Smooth muscle cell (in vitro differentiated cells): ENCODE data around the gene C10orf90. TPM values are rescaled to one million over a fixed set of nuclear protein-coding genes. Genes with fewer than 3 reads are reported as not detected.
A peak's percentile ranks its signal among the peaks of the same experiment; 100 is the strongest.

Experiments
- DNase-seq: peaks from one replicate; lab custom pipeline; 2025; ENCODE audit not compliant: unreplicated experiment; lab: John Stamatoyannopoulos, UW
- H2AFZ ChIP-seq: fragments of 200-600 bp; sonication (generic); 2 replicates; pipeline ENCODE4 v1.6.0; 2016; ENCODE audit warnings: antibody characterized with exemption, low read depth, mild to moderate bottlenecking
- H3F3A ChIP-seq: fragments of 200-600 bp; sonication (generic); 2 replicates; pipeline ENCODE4 v1.6.0; 2017; ENCODE audit warnings: antibody characterized with exemption, low read depth
- H3K27ac ChIP-seq: fragments of 200-600 bp; sonication (generic); 2 replicates; pipeline ENCODE4 v1.5.1; 2016; ENCODE audit warnings: low read depth, mild to moderate bottlenecking
- H3K27me3 ChIP-seq: fragments of 200-600 bp; sonication (generic); 2 replicates; pipeline ENCODE4 v1.6.1; 2016; ENCODE audit warnings: low read depth, mild to moderate bottlenecking
- H3K36me3 ChIP-seq: fragments of 200-600 bp; sonication (generic); 2 replicates; pipeline ENCODE4 v1.5.1; 2016; ENCODE audit warnings: low read depth
- H3K4me1 ChIP-seq: fragments of 200-600 bp; sonication (generic); 2 replicates; pipeline ENCODE4 v1.5.1; 2016; ENCODE audit warnings: low read depth
- H3K4me2 ChIP-seq: fragments of 200-600 bp; sonication (generic); 2 replicates; pipeline ENCODE4 v1.6.0; 2016; ENCODE audit warnings: mild to moderate bottlenecking
- H3K4me3 ChIP-seq: fragments of 200-600 bp; sonication (generic); 2 replicates; pipeline ENCODE4 v1.5.1; 2016; ENCODE audit warnings: mild to moderate bottlenecking
- H3K79me2 ChIP-seq: fragments of 200-600 bp; sonication (generic); 2 replicates; pipeline ENCODE4 v1.6.0; 2016; ENCODE audit warnings: low read depth, mild to moderate bottlenecking
- H3K9ac ChIP-seq: fragments of 200-600 bp; sonication (generic); 2 replicates; pipeline ENCODE4 v1.6.0; 2016; ENCODE audit warnings: low read depth
- H3K9me3 ChIP-seq: fragments of 200-600 bp; sonication (generic); replicated peaks from 2 replicates; pipeline ENCODE4 v1.5.1; 2016; ENCODE audit warnings: low read depth
- H4K20me1 ChIP-seq: fragments of 200-600 bp; sonication (generic); 2 replicates; pipeline ENCODE4 v1.6.0; 2016; ENCODE audit warnings: low read depth
- WGBS: methylation state at CpG from one replicate; pipeline ENCODE4 v1.1.7; 2016; ENCODE audit warnings: low lambda C conversion rate; 5-methylcytosine and 5-hydroxymethylcytosine counted together
- polyA plus RNA-seq: library from polyadenylated mRNA; unstranded; fragments of >200 nt; fragmentation: Nextera tagmentation; extraction: Ambion mirVana; gene quantifications from 2 replicates; pipeline ENCODE4 v1.2.1, GENCODE V29; 2016
- total RNA-seq: library from RNA; depleted of rRNA; stranded (reverse); fragments of >200 nt; gene quantifications from 2 replicates; pipeline ENCODE4 v1.2.3, GENCODE V29; 2014
- TF ChIP-seq, protein P1 (sequence below): fragments of 200-600 bp; sonication (generic); IDR thresholded peaks from 2 replicates; pipeline ENCODE4 v1.5.1; 2017; ENCODE audit warnings: borderline replicate concordance, mild to moderate bottlenecking, antibody characterized with exemption; ENCODE audit not compliant: insufficient read depth, poor library complexity, severe bottlenecking

The C10orf90 gene
- total and polyA plus RNA-seq, 2 experiments from 2014 or later, result 0.10 to 1.8 TPM

DNA sequence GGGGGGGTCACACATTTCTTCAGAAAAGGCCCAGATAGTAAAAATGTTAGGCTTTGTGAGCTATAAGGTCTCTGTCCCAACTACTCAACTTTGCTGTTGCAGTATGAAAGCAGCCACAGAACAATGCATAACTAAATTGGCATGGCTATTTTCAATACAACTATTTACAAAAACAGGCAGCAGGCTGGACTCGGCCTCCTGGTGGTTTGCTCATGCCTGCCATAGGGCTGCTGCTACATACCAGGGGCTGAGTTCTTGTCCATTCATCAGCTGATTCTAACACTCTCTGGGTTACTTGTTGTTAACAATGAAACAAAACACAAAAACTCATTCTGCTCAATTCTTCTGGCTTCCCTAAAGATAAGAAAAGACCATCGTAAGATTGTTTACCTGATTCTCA, 172.8 kb downstream of the C10orf90 start:
- no peak overlapping the region for H2AFZ ChIP-seq
- no peak overlapping the region for H3K4me2 ChIP-seq
- no peak overlapping the region for H3K9ac ChIP-seq
- no peaks in the 10 kb centered on the region for H3K79me2 ChIP-seq
- 91% methylated on average over 2 of the region's 2 CpGs for WGBS
- no peak overlapping the region for H3K4me3 ChIP-seq
- TF ChIP-seq, protein P1, sequence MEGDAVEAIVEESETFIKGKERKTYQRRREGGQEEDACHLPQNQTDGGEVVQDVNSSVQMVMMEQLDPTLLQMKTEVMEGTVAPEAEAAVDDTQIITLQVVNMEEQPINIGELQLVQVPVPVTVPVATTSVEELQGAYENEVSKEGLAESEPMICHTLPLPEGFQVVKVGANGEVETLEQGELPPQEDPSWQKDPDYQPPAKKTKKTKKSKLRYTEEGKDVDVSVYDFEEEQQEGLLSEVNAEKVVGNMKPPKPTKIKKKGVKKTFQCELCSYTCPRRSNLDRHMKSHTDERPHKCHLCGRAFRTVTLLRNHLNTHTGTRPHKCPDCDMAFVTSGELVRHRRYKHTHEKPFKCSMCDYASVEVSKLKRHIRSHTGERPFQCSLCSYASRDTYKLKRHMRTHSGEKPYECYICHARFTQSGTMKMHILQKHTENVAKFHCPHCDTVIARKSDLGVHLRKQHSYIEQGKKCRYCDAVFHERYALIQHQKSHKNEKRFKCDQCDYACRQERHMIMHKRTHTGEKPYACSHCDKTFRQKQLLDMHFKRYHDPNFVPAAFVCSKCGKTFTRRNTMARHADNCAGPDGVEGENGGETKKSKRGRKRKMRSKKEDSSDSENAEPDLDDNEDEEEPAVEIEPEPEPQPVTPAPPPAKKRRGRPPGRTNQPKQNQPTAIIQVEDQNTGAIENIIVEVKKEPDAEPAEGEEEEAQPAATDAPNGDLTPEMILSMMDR, result no peak
- no peaks in the 10 kb centered on the region for H3K4me1 ChIP-seq
- H4K20me1 ChIP-seq, result no peaks in the 10 kb centered on the region
- H3K36me3 ChIP-seq, result no peaks in the 10 kb centered on the region
- no peaks in the 10 kb centered on the region for H3F3A ChIP-seq
- no peak overlapping the region for H3K27ac ChIP-seq
- no peak for DNase-seq
- no peaks in the 10 kb centered on the region for H3K27me3 ChIP-seq
- no peaks in the 10 kb centered on the region for H3K9me3 ChIP-seq

DNA sequence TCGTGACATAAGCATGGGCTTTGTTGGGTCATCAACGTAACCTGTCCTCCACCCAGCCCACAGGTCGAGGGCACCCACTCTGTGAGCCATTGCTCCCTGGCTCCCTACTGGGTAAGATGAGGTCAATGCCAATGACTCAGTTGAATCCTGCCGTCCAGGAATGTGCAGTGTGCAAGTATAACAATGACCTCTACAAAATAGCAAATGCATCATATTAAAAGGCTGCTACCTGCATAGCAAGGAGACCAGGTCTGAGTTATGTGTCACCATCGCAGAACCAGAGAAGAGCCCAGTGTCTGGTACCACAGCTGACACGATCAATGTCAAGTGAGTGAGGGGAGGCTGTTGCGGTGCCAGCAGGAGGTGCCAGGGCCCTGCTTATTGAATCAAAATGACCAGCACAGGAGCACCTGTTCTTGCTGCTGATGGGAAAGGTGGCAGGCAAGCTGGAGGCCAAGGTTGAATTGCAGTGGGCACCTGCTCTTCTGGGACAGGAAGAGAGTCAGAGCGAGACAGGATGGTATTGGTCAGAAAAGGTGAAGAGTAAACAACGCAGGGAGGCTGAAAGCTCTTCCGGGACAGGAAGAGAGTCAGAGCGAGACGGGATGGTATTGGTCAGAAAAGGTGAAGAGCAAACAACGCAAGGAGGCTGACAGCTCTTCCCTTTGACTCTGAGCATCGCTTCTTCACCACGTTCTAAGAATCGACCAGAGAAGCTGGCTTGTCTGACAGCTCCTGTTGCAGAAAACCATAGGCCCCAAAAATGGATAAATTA, 173.5 kb downstream of the C10orf90 start:
- H3K27me3 ChIP-seq, result no peaks in the 10 kb centered on the region
- no peaks in the 10 kb centered on the region for H3K79me2 ChIP-seq
- no peak overlapping the region for H3K27ac ChIP-seq
- no peak overlapping the region for H3K4me2 ChIP-seq
- H3K4me1 ChIP-seq, result no peaks in the 10 kb centered on the region
- no peak overlapping the region for H2AFZ ChIP-seq
- no peaks in the 10 kb centered on the region for H4K20me1 ChIP-seq
- TF ChIP-seq, protein P1, result no peak
- DNase-seq, result no peak
- no peaks in the 10 kb centered on the region for H3F3A ChIP-seq
- H3K9me3 ChIP-seq, result no peaks in the 10 kb centered on the region
- no peak overlapping the region for H3K4me3 ChIP-seq
- H3K9ac ChIP-seq, result no peak overlapping the region
- no peaks in the 10 kb centered on the region for H3K36me3 ChIP-seq
- 86% methylated on average over 16 of the region's 16 CpGs for WGBS

DNA sequence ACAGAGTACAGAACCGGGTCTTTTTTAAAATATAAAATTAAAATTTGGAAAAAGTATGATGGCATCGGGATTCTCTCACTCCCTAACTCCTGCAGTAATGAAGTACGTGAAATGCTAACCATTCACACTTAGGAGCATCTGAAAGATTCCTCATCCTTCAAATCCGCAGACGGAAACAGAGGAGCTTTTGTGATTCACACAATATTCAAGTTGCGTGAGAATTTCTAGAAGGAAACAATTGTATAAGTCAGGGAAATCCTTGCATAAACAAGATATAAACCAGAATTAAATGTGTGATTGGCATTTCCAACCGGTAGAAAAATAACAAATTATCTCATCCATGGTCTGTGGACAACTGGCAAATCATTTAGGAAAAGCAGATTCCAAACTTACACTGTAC, 179.0 kb downstream of the C10orf90 start:
- 64% methylated on average over 7 of the region's 7 CpGs for WGBS
- Histone ChIP-seq H3K27me3 (no peaks in the 10 kb centered on the region), H4K20me1 (no peaks in the 10 kb centered on the region), H3K79me2 (no peaks in the 10 kb centered on the region), H3K4me2 (no peak overlapping the region), H3K4me1 (no peaks in the 10 kb centered on the region), H2AFZ (peak overlapping the region; percentile 29), H3K27ac (no peak overlapping the region), H3K36me3 (no peaks in the 10 kb centered on the region), H3K9ac (no peak overlapping the region), H3F3A (no peaks in the 10 kb centered on the region), H3K9me3 (no peaks in the 10 kb centered on the region), H3K4me3 (no peak overlapping the region)
- TF ChIP-seq, protein P1, result no peak
- DNase-seq, result no peak

DNA sequence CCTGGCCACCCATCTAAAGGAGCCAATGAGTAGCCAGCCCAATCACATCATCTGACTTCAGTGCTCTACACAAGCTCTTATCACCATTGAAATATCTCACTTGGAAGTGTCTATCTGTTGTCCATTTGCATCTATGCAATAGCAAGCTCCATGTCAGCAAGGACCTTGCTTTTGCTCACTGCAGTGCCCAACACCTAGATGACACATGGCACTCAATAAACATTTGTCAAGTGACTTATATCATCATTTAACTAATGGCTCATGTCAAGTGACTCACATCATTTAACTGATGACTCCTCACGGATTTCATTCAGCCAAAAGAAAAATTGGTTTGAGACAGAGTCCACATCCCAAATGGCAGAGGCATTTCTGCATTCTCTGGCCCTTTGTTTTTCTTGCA, 189.3 kb downstream of the C10orf90 start:
- no peaks in the 10 kb centered on the region for H3K9me3 ChIP-seq
- WGBS, result 81% methylated on average over 1 of the region's 1 CpG
- TF ChIP-seq, protein P1, result no peak

More for the DNA sequence above, 189.3 kb downstream of the C10orf90 start:
- no peak overlapping the region for H3K4me2 ChIP-seq
- H3K4me3 ChIP-seq, result no peak overlapping the region
- no peaks in the 10 kb centered on the region for H3K4me1 ChIP-seq
- no peak overlapping the region for H3K9ac ChIP-seq
- DNase-seq, result no peak
- no peaks in the 10 kb centered on the region for H3K36me3 ChIP-seq
- no peak overlapping the region for H2AFZ ChIP-seq
- H3K27me3 ChIP-seq, result no peaks in the 10 kb centered on the region
- H4K20me1 ChIP-seq, result no peaks in the 10 kb centered on the region
- H3K79me2 ChIP-seq, result no peaks in the 10 kb centered on the region
- H3K27ac ChIP-seq, result no peak overlapping the region
- H3F3A ChIP-seq, result no peaks in the 10 kb centered on the region
